IMR-90 (cell line): ENCODE measurements around the gene TMEM209. TPM values are rescaled to one million over a fixed set of nuclear protein-coding genes. Genes with fewer than 3 reads are reported as not detected.

ENCODE experiments used
- ATAC-seq: fragments of 200-7000 bp; cut with Tn5 transposase; 2 replicates; pipeline ENCODE4 v1.9.1; 2020; ENCODE audit warnings: low read depth, mild to moderate bottlenecking, moderate library complexity
- BruUV-seq: library from RNA; stranded (reverse); fragments of 400-500 nt; replicated peaks from 2 replicates; lab custom pipeline; 2021; lab: Mats Ljungman, UMichigan
- CTCF ChIA-PET: fragments of 300-600 bp; formaldehyde crosslinking; extraction: SDS; loops from one replicate; lab custom pipeline; 2021; ENCODE audit warnings: antibody characterized with exemption; lab: Yijun Ruan, JAX
- POLR2A ChIA-PET: fragments of 300-600 bp; sonication (Branson Sonifier 250); formaldehyde crosslinking; loops from one replicate; lab custom pipeline; 2022; ENCODE audit warnings: antibody characterized with exemption; ENCODE audit not compliant: unreplicated experiment; lab: Charles Lee
- DNase-seq: peaks from one replicate; pipeline ENCODE4 v3.0.0; 2013
- H2AFZ ChIP-seq: replicated peaks from 2 replicates; pipeline ENCODE3; 2013; ENCODE audit warnings: low read length, mild to moderate bottlenecking; ENCODE audit not compliant: poor library complexity
- H2AK5ac ChIP-seq: 2 replicates; pipeline ENCODE4 v1.6.1; 2013; ENCODE audit warnings: low read depth, low read length, inconsistent platforms
- H2AK9ac ChIP-seq: replicated peaks from 2 replicates; pipeline ENCODE3; 2013; ENCODE audit warnings: mild to moderate bottlenecking, low read depth, low read length, moderate library complexity; ENCODE audit not compliant: poor library complexity
- H2BK120ac ChIP-seq: 2 replicates; pipeline ENCODE4 v1.6.1; 2013; ENCODE audit warnings: low read depth, low read length, inconsistent platforms
- H2BK15ac ChIP-seq: 3 replicates; pipeline ENCODE4 v1.6.1; 2013; ENCODE audit warnings: low read depth, low read length, inconsistent platforms
- H2BK20ac ChIP-seq: 2 replicates; pipeline ENCODE4 v1.6.1; 2013; ENCODE audit warnings: low read depth, mild to moderate bottlenecking, inconsistent platforms, low read length, moderate library complexity
- H2BK5ac ChIP-seq: 2 replicates; pipeline ENCODE4 v1.6.1; 2013; ENCODE audit warnings: mild to moderate bottlenecking, low read depth, low read length, inconsistent platforms; ENCODE audit not compliant: poor library complexity, severe bottlenecking
- H3K14ac ChIP-seq: replicated peaks from 2 replicates; pipeline ENCODE4 v1.6.1; 2013; ENCODE audit warnings: low read depth, low read length, inconsistent platforms
- H3K18ac ChIP-seq: 2 replicates; pipeline ENCODE4 v1.6.1; 2013; ENCODE audit warnings: low read depth, low read length, control low read depth
- H3K23ac ChIP-seq: 2 replicates; pipeline ENCODE4 v1.6.1; 2013; ENCODE audit warnings: low read depth, low read length, inconsistent platforms
- H3K27ac ChIP-seq: 2 replicates; pipeline ENCODE4 v1.5.1; 2013; ENCODE audit warnings: mild to moderate bottlenecking, control low read depth, low read length; ENCODE audit not compliant: insufficient read depth
- H3K27me3 ChIP-seq: 2 replicates; pipeline ENCODE4 v1.6.1; 2013; ENCODE audit warnings: low read length; ENCODE audit not compliant: control insufficient read depth, insufficient read depth
- H3K36me3 ChIP-seq: 2 replicates; pipeline ENCODE4 v1.6.1; 2013; ENCODE audit warnings: low read length, mixed read lengths; ENCODE audit not compliant: control insufficient read depth, insufficient read depth
- H3K4ac ChIP-seq: 2 replicates; pipeline ENCODE4 v1.6.1; 2013; ENCODE audit warnings: low read depth, low read length, inconsistent platforms
- H3K4me1 ChIP-seq: 2 replicates; pipeline ENCODE4 v1.6.1; 2013; ENCODE audit warnings: low read length, mixed read lengths; ENCODE audit not compliant: control insufficient read depth, insufficient read depth
- H3K4me2 ChIP-seq: 2 replicates; pipeline ENCODE4 v1.6.1; 2013; ENCODE audit warnings: low read depth, mild to moderate bottlenecking, control low read depth, low read length, moderate library complexity
- H3K4me3 ChIP-seq: 2 replicates; pipeline ENCODE4 v1.5.1; 2013; ENCODE audit warnings: low read depth, mild to moderate bottlenecking, control low read depth, low read length, moderate library complexity; ENCODE audit not compliant: insufficient read depth
- H3K56ac ChIP-seq: 2 replicates; pipeline ENCODE4 v1.6.1; 2013; ENCODE audit warnings: low read length, inconsistent platforms; ENCODE audit not compliant: insufficient read depth; ENCODE audit errors: extremely low read depth
- H3K79me1 ChIP-seq, 2 experiments: 2 replicates each; pipeline ENCODE4 v1.6.1; 2013; ENCODE audit warnings: low read length in 2 of 2, inconsistent platforms in 1 of 2, low read depth in 1 of 2
- H3K9ac ChIP-seq: 2 replicates; pipeline ENCODE4 v1.6.1; 2013; ENCODE audit warnings: low read depth, low read length, control low read depth
- H3K9me1 ChIP-seq: 2 replicates; pipeline ENCODE4 v1.6.1; 2013; ENCODE audit warnings: low read length, inconsistent platforms; ENCODE audit not compliant: insufficient read depth
- H3K9me3 ChIP-seq: 2 replicates; pipeline ENCODE4 v1.6.1; 2013; ENCODE audit warnings: low read length; ENCODE audit not compliant: control insufficient read depth, insufficient read depth
- H4K20me1 ChIP-seq: 2 replicates; pipeline ENCODE4 v1.6.1; 2013; ENCODE audit warnings: low read length, inconsistent platforms; ENCODE audit not compliant: insufficient read depth
- H4K5ac ChIP-seq: 2 replicates; pipeline ENCODE4 v1.6.1; 2013; ENCODE audit warnings: mild to moderate bottlenecking, low read depth, low read length, control low read depth
- H4K8ac ChIP-seq, 2 experiments: 2 replicates each; pipeline ENCODE4 v1.6.1; 2013; ENCODE audit warnings: low read depth in 2 of 2, low read length in 2 of 2, control low read depth in 1 of 2, inconsistent platforms in 1 of 2
- H4K91ac ChIP-seq: 2 replicates; pipeline ENCODE4 v1.6.1; 2013; ENCODE audit warnings: low read depth, low read length, inconsistent platforms; ENCODE audit not compliant: insufficient read depth
- BHLHE40 ChIP-seq: fragments of 150-350 bp; IDR thresholded peaks from 2 replicates; pipeline ENCODE4 v1.6.1; 2016; ENCODE audit warnings: mild to moderate bottlenecking, low read depth, low read length
- CEBPB ChIP-seq: IDR thresholded peaks from 2 replicates; pipeline ENCODE4 v1.6.1; 2012; ENCODE audit warnings: low read depth, low read length, improper control_type of control experiment
- CHD1 ChIP-seq: IDR thresholded peaks from 2 replicates; pipeline ENCODE4 v1.6.1; 2012; ENCODE audit warnings: low read depth, low read length, improper control_type of control experiment
- CTCF ChIP-seq: conservative IDR thresholded peaks from 2 replicates; pipeline ENCODE4 v1.5.1; 2012; ENCODE audit warnings: mild to moderate bottlenecking, low read depth, low read length, improper control_type of control experiment
- ELK1 ChIP-seq: fragments of 150-350 bp; IDR thresholded peaks from 2 replicates; pipeline ENCODE4 v1.6.1; 2016; ENCODE audit warnings: low read depth, mild to moderate bottlenecking, low read length, moderate library complexity, borderline replicate concordance
- MAFK ChIP-seq: IDR thresholded peaks from 2 replicates; pipeline ENCODE4 v1.6.1; 2012; ENCODE audit warnings: low read depth, low read length, improper control_type of control experiment
- MAZ ChIP-seq: IDR thresholded peaks from 2 replicates; pipeline ENCODE4 v1.6.1; 2012; ENCODE audit warnings: low read depth, mild to moderate bottlenecking, low read length, improper control_type of control experiment, moderate library complexity, borderline replicate concordance
- NFE2L2 ChIP-seq: fragments of 150-350 bp; IDR thresholded peaks from 2 replicates; pipeline ENCODE4 v1.6.1; 2016; ENCODE audit warnings: low read depth, mild to moderate bottlenecking, low read length
- POLR2A ChIP-seq: IDR thresholded peaks from 2 replicates; pipeline ENCODE4 v1.6.1; 2012; ENCODE audit warnings: mild to moderate bottlenecking, low read depth, low read length
- RAD21 ChIP-seq: IDR thresholded peaks from 2 replicates; pipeline ENCODE4 v1.6.1; 2012; ENCODE audit warnings: low read length, improper control_type of control experiment
- RFX5 ChIP-seq: IDR thresholded peaks from 2 replicates; pipeline ENCODE4 v1.8.0; 2012; ENCODE audit warnings: low read depth, mild to moderate bottlenecking, low read length, moderate library complexity
- SMC3 ChIP-seq: fragments of 150-350 bp; IDR thresholded peaks from 2 replicates; pipeline ENCODE4 v1.6.1; 2016; ENCODE audit warnings: low read depth, mild to moderate bottlenecking, antibody characterized with exemption, low read length, moderate library complexity
- USF2 ChIP-seq: fragments of 150-350 bp; IDR thresholded peaks from 2 replicates; pipeline ENCODE4 v1.6.1; 2017; ENCODE audit warnings: mild to moderate bottlenecking, antibody characterized with exemption, low read length, low read depth
- WGBS, 2 experiments: methylation state at CpG; one replicate each; pipeline versions ENCODE4 v1.1.5 to v1.1.7; 2013; ENCODE audit warnings: missing lambda C conversion rate in 2 of 2; ENCODE audit not compliant: insufficient read length in 1 of 2; ENCODE audit errors: extremely low coverage in 2 of 2; 5-methylcytosine and 5-hydroxymethylcytosine counted together
- dilution Hi-C: fragments of 300-500 bp; cut with HindIII; formaldehyde crosslinking; loops from one replicate; pipeline ENCODE4 v1.14.3; 2018; ENCODE audit warnings: low sequenced_read_pairs; ENCODE audit not compliant: unreplicated experiment
- in situ Hi-C: fragments of 300-500 bp; cut with MboI; formaldehyde crosslinking; loops from 3 replicates; pipeline ENCODE4 v1.14.3; 2019; ENCODE audit warnings: low sequenced_read_pairs, inconsistent platforms, mixed read lengths
- intact Hi-C: fragments of 100-400 bp; cut with micrococcal nuclease; formaldehyde crosslinking; loops from 2 replicates; pipeline ENCODE4 v1.10.0; 2022
- polyA plus RNA-seq, 3 experiments: library from polyadenylated mRNA; depleted of rRNA; stranded (reverse); fragments of >200 nt; gene quantifications; 2 replicates each; pipeline ENCODE4 v1.2.3, GENCODE V29; 2012; ENCODE audit warnings: low replicate concordance in 1 of 3
- total RNA-seq: library from RNA; depleted of rRNA; stranded (reverse); fragments of >200 nt; gene quantifications from 2 replicates; pipeline ENCODE4 v1.2.3, GENCODE V29; 2012

The TMEM209 gene
- total and polyA plus RNA-seq, 2 of the 4 experiments (the other 2 are of a cell fraction): 8.0 to 11.3 TPM

GRCh38 chr7:130254555-130254954 is 49.3 kb upstream of the TMEM209 start:
- Histone ChIP-seq H3K36me3 (no peaks in the 10 kb centered on the region), H3K27ac (no peak overlapping the region), H3K9me3 (peaks cover 17% of the 10 kb centered on the region), H3K4me3 (no peak overlapping the region), H3K4ac (no peak overlapping the region), H3K79me1 (no peaks in the 10 kb centered on the region), H3K9me1 (no peaks in the 10 kb centered on the region), H4K5ac (no peak overlapping the region), H3K56ac (no peak overlapping the region), H4K8ac (no peak overlapping the region), H2AK5ac (no peak overlapping the region), H2AK9ac (no peak overlapping the region), H3K4me2 (no peak overlapping the region), H3K9ac (no peak overlapping the region), H2BK15ac (no peak overlapping the region), H3K18ac (no peak overlapping the region), H2BK20ac (no peak overlapping the region), H4K91ac (no peak overlapping the region), H2AFZ (no peak overlapping the region), H2BK5ac (no peak overlapping the region), H4K20me1 (no peaks in the 10 kb centered on the region), H3K14ac (no peak overlapping the region), H3K23ac (no peak overlapping the region), H3K4me1 (no peaks in the 10 kb centered on the region), H2BK120ac (no peak overlapping the region), H3K27me3 (no peaks in the 10 kb centered on the region)
- ATAC-seq (no peak), DNase-seq (no peak)
- in situ Hi-C loops: no loop called here
- no CpG with 5 or more reads among the region's 6 CpGs for WGBS, 2 experiments
- CTCF ChIA-PET: no interaction called here
- dilution Hi-C loops: no loop called here
- BruUV-seq: no TSS peak
- intact Hi-C loops: no loop called here
- TF ChIP-seq CTCF: no peak
- TF ChIP-seq USF2: no peak
- TF ChIP-seq MAZ: no peak
- no peak for TF ChIP-seq MAFK
- no peak for TF ChIP-seq CEBPB
- TF ChIP-seq ELK1: no peak
- no peak for TF ChIP-seq POLR2A
- TF ChIP-seq NFE2L2: no peak
- no peak for TF ChIP-seq CHD1
- no peak for TF ChIP-seq SMC3
- TF ChIP-seq RAD21: no peak
- no peak for TF ChIP-seq BHLHE40
- no peak for TF ChIP-seq RFX5
- POLR2A ChIA-PET: no interaction called here
